Erythroblast (primary cell): ENCODE measurements around the gene TBC1D2B.

Source experiments
- GATA1 ChIP-seq: IDR thresholded peaks from 2 replicates; pipeline ENCODE4 v1.6.1; 2011; ENCODE audit warnings: low read depth, mild to moderate bottlenecking, control low read depth, low read length, moderate library complexity
- POLR2A ChIP-seq: IDR thresholded peaks from 2 replicates; pipeline ENCODE4 v1.6.1; 2011; ENCODE audit warnings: mild to moderate bottlenecking, low read length

GRCh38 chr15:78044407-78045155, 32.9 kb downstream of the TBC1D2B start:
- TF ChIP-seq POLR2A (no peak), GATA1 (no peak)
